Body of pancreas (tissue), 4 donors: ENCODE measurements around the gene CDC42BPA. TPM values are rescaled to one million over a fixed set of nuclear protein-coding genes. Genes with fewer than 3 reads are reported as not detected.

Experiments used
- ATAC-seq: fragments of 150-250 bp; one replicate; pipeline ENCODE4 v1.9.1; 2016
- DNase-seq, 4 donors: peaks; one replicate each; pipeline ENCODE4 v3.0.0-alpha.2; 2019
- H3K27ac ChIP-seq, 4 donors: fragments of 200-600 bp; sonication (generic); 1 replicate in 3 of 4; 2 replicates in 1 of 4; pipeline versions ENCODE4 v1.5.1 to v1.6.1; 2016 to 2019; ENCODE audit warnings: mild to moderate bottlenecking in 1 of 4, mixed read lengths in 1 of 4, moderate library complexity in 1 of 4
- H3K27me3 ChIP-seq, 2 donors: fragments of 200-600 bp; sonication (generic); one replicate each; pipeline ENCODE4 v1.6.0; 2016; ENCODE audit warnings: mild to moderate bottlenecking in 1 of 2
- H3K36me3 ChIP-seq, 2 donors: fragments of 200-600 bp; sonication (generic); replicated peaks in 1 of 2; 2 replicates each; pipeline ENCODE4 v1.5.1; 2016; ENCODE audit warnings: low read depth in 2 of 2; ENCODE audit not compliant: insufficient read depth in 1 of 2
- H3K4me1 ChIP-seq: fragments of 200-600 bp; sonication (generic); one replicate; pipeline ENCODE4 v1.6.0; 2016
- H3K4me3 ChIP-seq, 2 donors: fragments of 200-600 bp; sonication (generic); 1 replicate in 1 of 2; 2 replicates in 1 of 2; pipeline ENCODE4 v1.5.1; 2016 to 2019
- H3K9me3 ChIP-seq, 3 donors: fragments of 200-600 bp; sonication (generic); 1 replicate in 2 of 3; 2 replicates in 1 of 3; pipeline ENCODE4 v1.5.1; 2016
- POLR2A ChIP-seq, 3 donors: fragments of 450-650 bp; IDR thresholded peaks; one replicate each; pipeline ENCODE4 v1.6.1; 2016; ENCODE audit warnings: antibody characterized with exemption in 3 of 3, mild to moderate bottlenecking in 2 of 3
- WGBS, 2 donors: methylation state at CpG; one replicate each; pipeline ENCODE4 v1.1.5; 2017; 5-methylcytosine and 5-hydroxymethylcytosine counted together
- intact Hi-C: fragments of 100-400 bp; cut with DNase I; formaldehyde crosslinking; loops from one replicate; pipeline ENCODE4 v1.15.1; 2023
- total RNA-seq, 2 donors: library from RNA; depleted of rRNA; stranded (reverse); fragments of >200 nt; gene quantifications; one replicate each; pipeline ENCODE4 v1.1.0, GENCODE V29; 2016
- TF ChIP-seq, protein P1 (sequence below), 7 experiments: fragments of 450-650 bp in 4 of 7; fragments of 200-600 bp in 3 of 7; sonication (generic) in 3 of 7; IDR thresholded peaks; one replicate each; pipeline ENCODE4 v1.5.1; 2016 to 2019; ENCODE audit warnings: antibody characterized with exemption in 7 of 7

The CDC42BPA gene
- total RNA-seq, 2 donors from 2014 or later, result 35.9 to 37.6 TPM

DNA sequence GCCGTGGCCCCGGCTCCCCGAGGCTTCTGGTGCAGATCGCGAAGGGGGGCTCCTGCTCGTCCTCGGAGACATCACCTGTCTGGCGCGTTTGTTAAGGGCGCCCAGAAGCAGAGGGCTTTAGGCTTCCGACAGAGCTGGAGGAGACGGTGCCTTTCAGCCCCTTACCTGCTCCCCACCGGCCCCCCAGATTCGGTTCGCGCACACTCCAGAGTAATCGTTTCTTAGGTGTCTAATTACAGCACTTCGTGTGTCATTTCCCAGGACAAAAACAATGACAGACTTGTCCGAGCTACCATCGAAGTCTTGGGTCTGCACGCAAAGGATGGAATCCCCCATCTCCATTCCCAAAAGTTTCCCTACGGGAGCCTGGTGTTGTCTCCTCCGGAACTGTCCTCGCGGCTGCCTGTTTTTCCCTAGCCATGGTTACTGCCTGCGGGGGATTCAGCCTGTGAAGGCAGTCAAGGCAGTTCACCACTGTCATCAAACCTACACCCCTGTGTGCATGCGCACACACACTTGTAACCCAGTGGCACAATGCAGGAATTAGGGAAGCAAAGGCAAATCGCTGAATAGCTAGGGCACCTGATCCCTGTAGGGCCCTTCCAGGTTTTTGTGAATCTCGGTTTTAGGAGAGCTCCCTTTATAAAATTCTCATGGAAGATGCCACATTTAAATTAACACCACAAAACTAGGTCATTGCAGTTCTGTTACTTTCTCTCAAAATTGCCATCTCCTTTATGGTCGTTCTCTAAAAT lies 738 bp upstream of the CDC42BPA start:
- H3K36me3 ChIP-seq, result no peaks in the 10 kb centered on the region
- H3K27me3 ChIP-seq, result no peaks in the 10 kb centered on the region
- H3K4me3 ChIP-seq, result peak overlapping the region; percentile 26 to 76
- no peaks in the 10 kb centered on the region for H3K9me3 ChIP-seq
- H3K4me1 ChIP-seq, result peaks cover 47% of the 10 kb centered on the region
- ATAC-seq, result peak; percentile 15
- peak overlapping the region; percentile 79 to 96 (median 96) for H3K27ac ChIP-seq
- intact Hi-C loops, result no loop called here
- WGBS, 2 donors, result 7% methylated on average over 18 to 29 of the region's 30 CpGs
- TF ChIP-seq, protein P1, sequence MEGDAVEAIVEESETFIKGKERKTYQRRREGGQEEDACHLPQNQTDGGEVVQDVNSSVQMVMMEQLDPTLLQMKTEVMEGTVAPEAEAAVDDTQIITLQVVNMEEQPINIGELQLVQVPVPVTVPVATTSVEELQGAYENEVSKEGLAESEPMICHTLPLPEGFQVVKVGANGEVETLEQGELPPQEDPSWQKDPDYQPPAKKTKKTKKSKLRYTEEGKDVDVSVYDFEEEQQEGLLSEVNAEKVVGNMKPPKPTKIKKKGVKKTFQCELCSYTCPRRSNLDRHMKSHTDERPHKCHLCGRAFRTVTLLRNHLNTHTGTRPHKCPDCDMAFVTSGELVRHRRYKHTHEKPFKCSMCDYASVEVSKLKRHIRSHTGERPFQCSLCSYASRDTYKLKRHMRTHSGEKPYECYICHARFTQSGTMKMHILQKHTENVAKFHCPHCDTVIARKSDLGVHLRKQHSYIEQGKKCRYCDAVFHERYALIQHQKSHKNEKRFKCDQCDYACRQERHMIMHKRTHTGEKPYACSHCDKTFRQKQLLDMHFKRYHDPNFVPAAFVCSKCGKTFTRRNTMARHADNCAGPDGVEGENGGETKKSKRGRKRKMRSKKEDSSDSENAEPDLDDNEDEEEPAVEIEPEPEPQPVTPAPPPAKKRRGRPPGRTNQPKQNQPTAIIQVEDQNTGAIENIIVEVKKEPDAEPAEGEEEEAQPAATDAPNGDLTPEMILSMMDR (IDR thresholded peaks at IDR 0.05), result no peak
- peak in 2 of 3 donors; percentile 46 to 50 for TF ChIP-seq POLR2A (IDR thresholded peaks at IDR 0.05)
- peak; percentile 40 to 56 (median 50) for DNase-seq

DNA sequence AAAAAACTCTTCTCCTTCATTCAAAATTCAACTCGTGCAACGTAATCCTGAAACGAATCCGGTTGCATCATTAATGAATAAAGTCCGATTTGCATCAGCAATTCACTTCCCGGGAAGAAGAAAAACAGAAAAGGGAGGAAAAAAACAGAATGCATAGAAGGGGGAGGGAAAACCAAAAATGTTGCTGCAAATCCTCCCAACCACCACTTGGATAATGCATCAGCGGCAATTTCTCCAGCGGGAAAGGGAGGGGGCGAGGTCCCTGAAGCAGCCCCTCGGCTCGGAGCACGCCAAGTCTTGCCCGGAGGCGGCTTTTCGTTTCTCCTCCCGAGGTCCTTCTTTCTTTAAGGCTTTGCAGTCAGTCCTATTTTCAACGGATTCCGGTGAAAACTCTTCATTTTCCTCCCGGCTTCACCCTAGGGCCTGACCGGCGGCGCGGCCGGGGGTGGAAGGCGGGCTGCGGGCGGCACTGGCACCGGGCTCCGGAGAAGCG lies 723 bp downstream of the CDC42BPA start:
- ATAC-seq (peak; percentile 7), DNase-seq (peak; percentile 36 to 60 (median 39))
- Histone ChIP-seq H3K4me1 (peaks cover 40% of the 10 kb centered on the region), H3K4me3 (peak overlapping the region; percentile 26 to 76), H3K27me3 (no peaks in the 10 kb centered on the region), H3K9me3 (no peaks in the 10 kb centered on the region), H3K27ac (peak overlapping the region; percentile 79 to 96 (median 96)), H3K36me3 (no peaks in the 10 kb centered on the region)
- no peak for TF ChIP-seq POLR2A (IDR thresholded peaks at IDR 0.05)
- TF ChIP-seq, protein P1 (IDR thresholded peaks at IDR 0.05), result peak in 5 of 7 experiments; percentile 15 to 55 (median 43)
- 0% methylated on average over 21 to 30 of the region's 30 CpGs for WGBS, 2 donors
- intact Hi-C loops, result no loop called here

DNA sequence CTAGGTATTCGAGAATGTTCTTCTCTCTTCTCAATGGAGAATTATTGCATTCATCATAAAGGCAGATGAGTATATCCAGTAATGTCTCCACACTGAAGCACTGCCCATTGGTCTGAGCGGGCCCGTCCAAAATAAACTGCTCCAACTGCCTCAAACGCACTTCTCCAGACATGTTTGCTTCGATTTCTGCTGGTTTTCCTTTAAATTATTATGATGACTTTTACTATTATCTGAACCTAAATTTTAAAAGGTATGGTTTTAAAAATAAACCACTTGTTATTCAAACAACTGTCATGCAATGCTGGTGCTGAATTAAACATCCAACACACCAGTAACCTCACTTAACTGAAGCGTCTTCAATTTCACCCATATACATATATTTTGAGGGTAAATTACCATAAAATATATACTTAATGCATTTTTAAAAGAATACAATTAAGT lies 1.3 kb downstream of the CDC42BPA start:
- intact Hi-C loops, result no loop called here
- peak overlapping the region in 1 of 2 donors; percentile 76 for H3K4me3 ChIP-seq
- WGBS, 2 donors, result 3 to 8% methylated on average over 6 of the region's 6 CpGs
- peak overlapping the region; percentile 21 to 96 (median 81) for H3K27ac ChIP-seq
- DNase-seq (peak in 1 of 4 donors; percentile 21), ATAC-seq (no peak)
- no peaks in the 10 kb centered on the region for H3K27me3 ChIP-seq
- peaks cover 39% of the 10 kb centered on the region for H3K4me1 ChIP-seq
- H3K9me3 ChIP-seq, result no peaks in the 10 kb centered on the region
- H3K36me3 ChIP-seq, result no peaks in the 10 kb centered on the region
- TF ChIP-seq, protein P1 (IDR thresholded peaks at IDR 0.05), result no peak
- no peak for TF ChIP-seq POLR2A (IDR thresholded peaks at IDR 0.05)

DNA sequence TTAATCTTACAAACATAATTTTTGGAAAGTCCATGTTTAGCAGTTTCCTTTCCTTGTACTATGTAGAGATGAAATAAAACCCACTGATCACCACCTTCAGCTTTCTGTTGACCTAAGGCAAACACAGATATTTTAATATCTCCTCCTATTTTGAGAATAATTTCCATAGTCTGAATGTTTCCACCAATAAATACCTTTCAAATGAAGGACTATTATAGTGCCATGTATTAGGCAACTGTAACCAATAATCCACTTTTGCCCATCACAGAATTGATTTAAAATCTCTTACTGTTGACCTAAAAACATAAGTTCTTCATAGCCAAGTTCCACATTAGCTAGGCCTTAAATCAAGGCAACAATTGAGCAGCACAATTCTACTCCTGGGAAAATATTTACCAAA lies 1.8 kb downstream of the CDC42BPA start:
- H3K27me3 ChIP-seq, result no peaks in the 10 kb centered on the region
- H3K4me1 ChIP-seq, result peaks cover 34% of the 10 kb centered on the region
- H3K27ac ChIP-seq, result peak overlapping the region; percentile 21 to 96 (median 81)
- DNase-seq (no peak), ATAC-seq (no peak)
- no peaks in the 10 kb centered on the region for H3K9me3 ChIP-seq
- intact Hi-C loops, result no loop called here
- peak overlapping the region in 1 of 2 donors; percentile 14 for H3K4me3 ChIP-seq
- no peaks in the 10 kb centered on the region for H3K36me3 ChIP-seq
- TF ChIP-seq POLR2A (IDR thresholded peaks at IDR 0.05), result no peak
- TF ChIP-seq, protein P1 (IDR thresholded peaks at IDR 0.05), result no peak
